Measurements from ENCODE around the gene MOGAT1. TPM values are rescaled to one million over a fixed set of nuclear protein-coding genes. Genes with fewer than 3 reads are reported as not detected.

Gene MOGAT1
- total and polyA plus RNA-seq, 2 of the 13 experiments (the other 11 are each of a cell fraction or from before 2014, with no cell fraction given) = 0.98 to 4.3 TPM

DNA sequence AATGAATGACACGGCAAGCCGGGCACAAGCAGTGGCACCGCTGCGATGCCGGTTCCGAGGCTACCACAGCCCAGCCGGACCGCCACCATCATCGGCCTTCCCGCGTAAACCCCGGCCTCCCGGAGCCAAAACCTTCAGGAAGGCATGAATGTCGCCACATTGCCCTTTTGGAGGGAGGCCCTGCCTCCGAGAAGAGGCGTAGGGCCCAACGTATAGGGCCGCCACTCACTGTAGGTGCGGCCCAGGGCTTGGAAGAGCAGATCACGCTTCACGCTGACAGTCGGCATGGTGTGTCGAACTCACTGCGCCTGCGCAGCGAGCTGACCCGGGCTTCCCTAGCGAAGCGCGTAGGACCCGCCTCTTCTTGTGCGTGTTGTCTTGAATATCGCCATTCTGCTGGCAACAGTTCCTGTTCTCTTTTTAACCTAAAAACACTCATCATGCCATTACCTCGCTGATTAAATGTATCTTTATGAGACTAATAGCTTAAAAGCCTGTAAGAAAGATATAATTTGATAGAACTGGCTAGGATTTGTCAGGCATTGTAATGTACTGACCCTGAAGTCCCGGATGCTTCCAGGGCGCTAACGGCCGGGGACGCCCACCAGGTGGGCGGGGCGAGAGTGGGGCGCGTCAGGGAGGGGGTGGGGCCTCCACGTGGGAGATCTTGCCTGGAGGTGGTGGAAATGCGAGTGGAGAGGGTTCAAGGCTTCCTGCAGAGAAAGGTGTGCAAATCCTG lies 15.5 kb upstream of the MOGAT1 start, which contains the start of gene FARSB (continued):
- no peak for TF ChIP-seq DPF2 (CRISPR knock-in tag; IDR thresholded peaks at IDR 0.05; ENCODE audit: borderline replicate concordance, low read depth)
- no peak for TF ChIP-seq RARA (CRISPR knock-in tag; IDR thresholded peaks at IDR 0.05)
- TF ChIP-seq, protein P1, sequence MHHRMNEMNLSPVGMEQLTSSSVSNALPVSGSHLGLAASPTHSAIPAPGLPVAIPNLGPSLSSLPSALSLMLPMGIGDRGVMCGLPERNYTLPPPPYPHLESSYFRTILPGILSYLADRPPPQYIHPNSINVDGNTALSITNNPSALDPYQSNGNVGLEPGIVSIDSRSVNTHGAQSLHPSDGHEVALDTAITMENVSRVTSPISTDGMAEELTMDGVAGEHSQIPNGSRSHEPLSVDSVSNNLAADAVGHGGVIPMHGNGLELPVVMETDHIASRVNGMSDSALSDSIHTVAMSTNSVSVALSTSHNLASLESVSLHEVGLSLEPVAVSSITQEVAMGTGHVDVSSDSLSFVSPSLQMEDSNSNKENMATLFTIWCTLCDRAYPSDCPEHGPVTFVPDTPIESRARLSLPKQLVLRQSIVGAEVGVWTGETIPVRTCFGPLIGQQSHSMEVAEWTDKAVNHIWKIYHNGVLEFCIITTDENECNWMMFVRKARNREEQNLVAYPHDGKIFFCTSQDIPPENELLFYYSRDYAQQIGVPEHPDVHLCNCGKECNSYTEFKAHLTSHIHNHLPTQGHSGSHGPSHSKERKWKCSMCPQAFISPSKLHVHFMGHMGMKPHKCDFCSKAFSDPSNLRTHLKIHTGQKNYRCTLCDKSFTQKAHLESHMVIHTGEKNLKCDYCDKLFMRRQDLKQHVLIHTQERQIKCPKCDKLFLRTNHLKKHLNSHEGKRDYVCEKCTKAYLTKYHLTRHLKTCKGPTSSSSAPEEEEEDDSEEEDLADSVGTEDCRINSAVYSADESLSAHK (CRISPR knock-in tag; IDR thresholded peaks at IDR 0.05; ENCODE audit: borderline replicate concordance) = no peak
- TF ChIP-seq ZNF564 (CRISPR knock-in tag; IDR thresholded peaks at IDR 0.05) = no peak; the same call in 1 of the 2 replicates
- TF ChIP-seq, protein P2, sequence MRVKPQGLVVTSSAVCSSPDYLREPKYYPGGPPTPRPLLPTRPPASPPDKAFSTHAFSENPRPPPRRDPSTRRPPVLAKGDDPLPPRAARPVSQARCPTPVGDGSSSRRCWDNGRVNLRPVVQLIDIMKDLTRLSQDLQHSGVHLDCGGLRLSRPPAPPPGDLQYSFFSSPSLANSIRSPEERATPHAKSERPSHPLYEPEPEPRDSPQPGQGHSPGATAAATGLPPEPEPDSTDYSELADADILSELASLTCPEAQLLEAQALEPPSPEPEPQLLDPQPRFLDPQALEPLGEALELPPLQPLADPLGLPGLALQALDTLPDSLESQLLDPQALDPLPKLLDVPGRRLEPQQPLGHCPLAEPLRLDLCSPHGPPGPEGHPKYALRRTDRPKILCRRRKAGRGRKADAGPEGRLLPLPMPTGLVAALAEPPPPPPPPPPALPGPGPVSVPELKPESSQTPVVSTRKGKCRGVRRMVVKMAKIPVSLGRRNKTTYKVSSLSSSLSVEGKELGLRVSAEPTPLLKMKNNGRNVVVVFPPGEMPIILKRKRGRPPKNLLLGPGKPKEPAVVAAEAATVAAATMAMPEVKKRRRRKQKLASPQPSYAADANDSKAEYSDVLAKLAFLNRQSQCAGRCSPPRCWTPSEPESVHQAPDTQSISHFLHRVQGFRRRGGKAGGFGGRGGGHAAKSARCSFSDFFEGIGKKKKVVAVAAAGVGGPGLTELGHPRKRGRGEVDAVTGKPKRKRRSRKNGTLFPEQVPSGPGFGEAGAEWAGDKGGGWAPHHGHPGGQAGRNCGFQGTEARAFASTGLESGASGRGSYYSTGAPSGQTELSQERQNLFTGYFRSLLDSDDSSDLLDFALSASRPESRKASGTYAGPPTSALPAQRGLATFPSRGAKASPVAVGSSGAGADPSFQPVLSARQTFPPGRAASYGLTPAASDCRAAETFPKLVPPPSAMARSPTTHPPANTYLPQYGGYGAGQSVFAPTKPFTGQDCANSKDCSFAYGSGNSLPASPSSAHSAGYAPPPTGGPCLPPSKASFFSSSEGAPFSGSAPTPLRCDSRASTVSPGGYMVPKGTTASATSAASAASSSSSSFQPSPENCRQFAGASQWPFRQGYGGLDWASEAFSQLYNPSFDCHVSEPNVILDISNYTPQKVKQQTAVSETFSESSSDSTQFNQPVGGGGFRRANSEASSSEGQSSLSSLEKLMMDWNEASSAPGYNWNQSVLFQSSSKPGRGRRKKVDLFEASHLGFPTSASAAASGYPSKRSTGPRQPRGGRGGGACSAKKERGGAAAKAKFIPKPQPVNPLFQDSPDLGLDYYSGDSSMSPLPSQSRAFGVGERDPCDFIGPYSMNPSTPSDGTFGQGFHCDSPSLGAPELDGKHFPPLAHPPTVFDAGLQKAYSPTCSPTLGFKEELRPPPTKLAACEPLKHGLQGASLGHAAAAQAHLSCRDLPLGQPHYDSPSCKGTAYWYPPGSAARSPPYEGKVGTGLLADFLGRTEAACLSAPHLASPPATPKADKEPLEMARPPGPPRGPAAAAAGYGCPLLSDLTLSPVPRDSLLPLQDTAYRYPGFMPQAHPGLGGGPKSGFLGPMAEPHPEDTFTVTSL (CRISPR knock-in tag; IDR thresholded peaks at IDR 0.05; ENCODE audit: borderline replicate concordance) = no peak
- TF ChIP-seq, protein P3, sequence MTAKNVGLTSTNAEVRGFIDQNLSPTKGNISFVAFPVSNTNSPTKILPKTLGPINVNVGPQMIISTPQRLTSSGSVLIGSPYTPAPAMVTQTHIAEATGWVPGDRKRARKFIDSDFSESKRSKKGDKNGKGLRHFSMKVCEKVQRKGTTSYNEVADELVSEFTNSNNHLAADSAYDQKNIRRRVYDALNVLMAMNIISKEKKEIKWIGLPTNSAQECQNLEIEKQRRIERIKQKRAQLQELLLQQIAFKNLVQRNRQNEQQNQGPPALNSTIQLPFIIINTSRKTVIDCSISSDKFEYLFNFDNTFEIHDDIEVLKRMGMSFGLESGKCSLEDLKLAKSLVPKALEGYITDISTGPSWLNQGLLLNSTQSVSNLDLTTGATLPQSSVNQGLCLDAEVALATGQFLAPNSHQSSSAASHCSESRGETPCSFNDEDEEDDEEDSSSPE (CRISPR knock-in tag; IDR thresholded peaks at IDR 0.05) = peak; percentile 71; the same call in 1 of the 2 replicates
- no peak for TF ChIP-seq PRMT3 (CRISPR knock-in tag; IDR thresholded peaks at IDR 0.05; ENCODE audit: borderline replicate concordance, low read depth)
- TF ChIP-seq SRF (IDR thresholded peaks at IDR 0.05; ENCODE audit: low read depth, low read length) = no peak
- TF ChIP-seq ZNF547 (CRISPR knock-in tag; IDR thresholded peaks at IDR 0.05) = peak; percentile 78
- TF ChIP-seq ZNF282 (IDR thresholded peaks at IDR 0.05; ENCODE audit: partially characterized antibody) = no peak
- TF ChIP-seq, protein P4, sequence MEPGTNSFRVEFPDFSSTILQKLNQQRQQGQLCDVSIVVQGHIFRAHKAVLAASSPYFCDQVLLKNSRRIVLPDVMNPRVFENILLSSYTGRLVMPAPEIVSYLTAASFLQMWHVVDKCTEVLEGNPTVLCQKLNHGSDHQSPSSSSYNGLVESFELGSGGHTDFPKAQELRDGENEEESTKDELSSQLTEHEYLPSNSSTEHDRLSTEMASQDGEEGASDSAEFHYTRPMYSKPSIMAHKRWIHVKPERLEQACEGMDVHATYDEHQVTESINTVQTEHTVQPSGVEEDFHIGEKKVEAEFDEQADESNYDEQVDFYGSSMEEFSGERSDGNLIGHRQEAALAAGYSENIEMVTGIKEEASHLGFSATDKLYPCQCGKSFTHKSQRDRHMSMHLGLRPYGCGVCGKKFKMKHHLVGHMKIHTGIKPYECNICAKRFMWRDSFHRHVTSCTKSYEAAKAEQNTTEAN (CRISPR knock-in tag; conservative IDR thresholded peaks at IDR 0.05) = no peak
- no peak for TF ChIP-seq ZNF20 (CRISPR knock-in tag; IDR thresholded peaks at IDR 0.05)
- 0 out of 2 replicates have a peak, but pooled peaks have one; percentile 2 for TF ChIP-seq NFE2L2 (IDR thresholded peaks at IDR 0.05; ENCODE audit: low read length)
- TF ChIP-seq TBL1XR1 (IDR thresholded peaks at IDR 0.05; ENCODE audit: borderline replicate concordance, low read length, partially characterized antibody) = peak; percentile 16
- TF ChIP-seq TGIF2 (CRISPR knock-in tag; IDR thresholded peaks at IDR 0.05) = peak; percentile 99
- no peak for TF ChIP-seq GTF3A (CRISPR knock-in tag; conservative IDR thresholded peaks at IDR 0.05)

Measured in HepG2 (cell line).